GM12878 (cell line): ENCODE data around the gene MAGI1. TPM values are rescaled to one million over a fixed set of nuclear protein-coding genes. Genes with fewer than 3 reads are reported as not detected.
A peak's percentile ranks its signal among the peaks of the same experiment; 100 is the strongest.

Source experiments
- ATAC-seq: fragments of 200-7000 bp; cut with Tn5 transposase; 3 replicates; pipeline ENCODE4 v1.9.1; 2020; ENCODE audit warnings: mild to moderate bottlenecking, moderate library complexity
- BruUV-seq: library from RNA; stranded (reverse); fragments of 400-500 nt; replicated peaks from 2 replicates; lab custom pipeline; 2021; lab: Mats Ljungman, UMichigan
- CTCF ChIA-PET: fragments of 300-600 bp; sonication (Branson Sonifier 250); formaldehyde crosslinking; extraction: SDS; loops from one replicate; lab custom pipeline; 2021; ENCODE audit warnings: inconsistent platforms; lab: Yijun Ruan, JAX
- POLR2A ChIA-PET: fragments of 350-600 bp; formaldehyde crosslinking; extraction: SDS; loops from one replicate; lab custom pipeline; 2021; ENCODE audit warnings: inconsistent platforms; lab: Charles Lee
- RAD21 ChIA-PET: fragments of 300-600 bp; sonication (Branson Sonifier 250); formaldehyde crosslinking; loops from one replicate; lab custom pipeline; 2023; ENCODE audit warnings: antibody characterized with exemption; ENCODE audit not compliant: unreplicated experiment; lab: Charles Lee
- SMC1A ChIA-PET: fragments of 300-600 bp; sonication (Branson Sonifier 250); formaldehyde crosslinking; loops from one replicate; lab custom pipeline; 2023; ENCODE audit not compliant: unreplicated experiment, uncharacterized antibody; lab: Charles Lee
- DNase-seq: peaks from one replicate; pipeline ENCODE4 v3.0.0-alpha.2; 2011; ENCODE audit warnings: low read depth, low spot score
- FAIRE-seq: peaks from 3 replicates; lab custom pipeline; 2011; peaks lifted over from hg19 to GRCh38; lab: Jason Lieb, UNC
- H2AFZ ChIP-seq: 2 replicates; pipeline ENCODE4 v1.6.0; 2011; ENCODE audit warnings: low read depth, low read length, control low read depth; ENCODE audit not compliant: control insufficient read depth
- H3K27ac ChIP-seq: 2 replicates; pipeline ENCODE4 v1.5.1; 2011; ENCODE audit warnings: control low read depth; ENCODE audit not compliant: control insufficient read depth, insufficient read depth
- H3K27me3 ChIP-seq, 2 experiments: replicated peaks in 1 of 2; 2 replicates each; pipeline versions ENCODE4 v1.6.0 to v1.6.1; 2011; ENCODE audit warnings: low read length in 1 of 2; ENCODE audit not compliant: control insufficient read depth in 2 of 2, insufficient read depth in 2 of 2
- H3K36me3 ChIP-seq, 2 experiments: 2 replicates each; pipeline ENCODE4 v1.5.1; 2011; ENCODE audit warnings: low read length in 1 of 2; ENCODE audit not compliant: control insufficient read depth in 2 of 2, insufficient read depth in 2 of 2
- H3K4me1 ChIP-seq: 2 replicates; pipeline ENCODE4 v1.6.1; 2011; ENCODE audit warnings: mild to moderate bottlenecking, low read length, moderate library complexity, mixed read lengths; ENCODE audit not compliant: control insufficient read depth, insufficient read depth
- H3K4me2 ChIP-seq: 2 replicates; pipeline ENCODE4 v1.6.0; 2011; ENCODE audit warnings: control low read depth; ENCODE audit not compliant: control insufficient read depth, insufficient read depth
- H3K4me3 ChIP-seq: fragments of 200-600 bp; sonication (generic); 2 replicates; pipeline ENCODE4 v1.5.1; 2016
- H3K79me2 ChIP-seq: 2 replicates; pipeline ENCODE4 v1.6.0; 2011; ENCODE audit warnings: low read length; ENCODE audit not compliant: control insufficient read depth, insufficient read depth
- H3K9ac ChIP-seq: 2 replicates; pipeline ENCODE4 v1.8.0; 2011; ENCODE audit warnings: low read length, control low read depth, mixed read lengths; ENCODE audit not compliant: control insufficient read depth, insufficient read depth
- H3K9me3 ChIP-seq: replicated peaks from 3 replicates; pipeline ENCODE4 v1.5.1; 2011; ENCODE audit warnings: mild to moderate bottlenecking, low read length; ENCODE audit not compliant: control insufficient read depth, insufficient read depth
- H4K20me1 ChIP-seq: 2 replicates; pipeline ENCODE4 v1.6.0; 2011; ENCODE audit not compliant: control insufficient read depth, insufficient read depth
- BHLHE40 ChIP-seq, 2 experiments: fragments of 450-650 bp in 1 of 2; IDR thresholded peaks; 2 replicates each; pipeline ENCODE4 v1.6.1; 2011 to 2017; ENCODE audit warnings: low read depth in 2 of 2, borderline replicate concordance in 1 of 2, improper control_type of control experiment in 1 of 2, low read length in 1 of 2, mild to moderate bottlenecking in 1 of 2
- CHD2 ChIP-seq: IDR thresholded peaks from 2 replicates; pipeline ENCODE4 v1.6.1; 2011; ENCODE audit warnings: low read depth, low read length, improper control_type of control experiment, borderline replicate concordance
- HDAC2 ChIP-seq: fragments of 200-600 bp; sonication (generic); IDR thresholded peaks from 2 replicates; pipeline ENCODE4 v1.6.1; 2017
- IKZF2 ChIP-seq, 2 experiments: fragments of 450-650 bp; IDR thresholded peaks; 2 replicates each; pipeline ENCODE4 v1.6.1; 2017; ENCODE audit warnings: mild to moderate bottlenecking in 2 of 2, moderate library complexity in 2 of 2
- MTA3 ChIP-seq: IDR thresholded peaks from 2 replicates; pipeline ENCODE4 v1.6.1; 2012; ENCODE audit warnings: low read length, inconsistent platforms, borderline replicate concordance
- WRNIP1 ChIP-seq: IDR thresholded peaks from 2 replicates; pipeline ENCODE4 v1.6.1; 2011; ENCODE audit warnings: low read depth, low read length, improper control_type of control experiment, borderline replicate concordance
- WGBS: methylation state at CpG from one replicate; pipeline ENCODE4 v1.1.6; 2016; ENCODE audit warnings: low lambda C conversion rate; ENCODE audit not compliant: insufficient replicate concordance, insufficient coverage; ENCODE audit errors: missing lambda C conversion rate; 5-methylcytosine and 5-hydroxymethylcytosine counted together
- in situ Hi-C: fragments of 300-500 bp; cut with MboI; formaldehyde crosslinking; loops from 9 replicates; pipeline ENCODE4 v1.14.3; 2018; ENCODE audit warnings: mixed read lengths
- intact Hi-C: fragments of 100-400 bp; cut with micrococcal nuclease; formaldehyde crosslinking; loops from one replicate; pipeline ENCODE4 v1.14.2; 2022; ENCODE audit not compliant: unreplicated experiment
- polyA plus RNA-seq, 11 experiments: library from polyadenylated mRNA; depleted of rRNA in 4 of 11; unstranded in 6 of 11; stranded (reverse) in 5 of 11; fragments of >200 nt; fragmentation: Nextera tagmentation in 4 of 11; fragmentation: Illumina TruSeq in 1 of 11; extraction: Ambion mirVana in 4 of 11; extraction: Trizol in 1 of 11; gene quantifications; 1 replicate in 1 of 11; 2 replicates in 10 of 11; pipeline versions ENCODE4 v1.2.1 to v1.2.3, GENCODE V29; 2011 to 2016; ENCODE audit warnings: inconsistent platforms in 2 of 11, missing spikeins in 2 of 11, low read depth in 1 of 11
- total RNA-seq, 4 experiments: library from RNA; depleted of rRNA in 3 of 4; stranded (reverse); fragments of >200 nt in 3 of 4; fragmentation: Illumina TruSeq in 1 of 4; extraction: Trizol in 1 of 4; gene quantifications; 2 replicates each; pipeline versions ENCODE4 v1.2.1 to v1.2.3, GENCODE V29; 2013 to 2021
- TF ChIP-seq, protein P1 (sequence below): IDR thresholded peaks from 2 replicates; pipeline ENCODE4 v1.6.1; 2012; ENCODE audit warnings: improper control_type of control experiment, low read depth, low read length; ENCODE audit not compliant: insufficient replicate concordance
- TF ChIP-seq, protein P2 (sequence below): IDR thresholded peaks from 2 replicates; pipeline ENCODE4 v1.6.1; 2011; ENCODE audit warnings: mild to moderate bottlenecking, low read depth, low read length, moderate library complexity; ENCODE audit not compliant: insufficient replicate concordance
- TF ChIP-seq, protein P3 (sequence below): fragments of 450-650 bp; IDR thresholded peaks from 2 replicates; pipeline ENCODE4 v1.6.1; 2018; ENCODE audit warnings: borderline replicate concordance, mild to moderate bottlenecking; ENCODE audit not compliant: partially characterized antibody
- TF ChIP-seq, protein P4 (sequence below): fragments of 450-650 bp; IDR thresholded peaks from 2 replicates; pipeline ENCODE4 v1.6.1; 2017; ENCODE audit warnings: low read depth, mild to moderate bottlenecking, moderate library complexity

Gene MAGI1
- total and polyA plus RNA-seq, 10 of the 15 experiments (the other 5 are each of a cell fraction or from before 2014, with no cell fraction given) = 0.02 to 3.3 (median 0.29) TPM; not detected in 1

DNA sequence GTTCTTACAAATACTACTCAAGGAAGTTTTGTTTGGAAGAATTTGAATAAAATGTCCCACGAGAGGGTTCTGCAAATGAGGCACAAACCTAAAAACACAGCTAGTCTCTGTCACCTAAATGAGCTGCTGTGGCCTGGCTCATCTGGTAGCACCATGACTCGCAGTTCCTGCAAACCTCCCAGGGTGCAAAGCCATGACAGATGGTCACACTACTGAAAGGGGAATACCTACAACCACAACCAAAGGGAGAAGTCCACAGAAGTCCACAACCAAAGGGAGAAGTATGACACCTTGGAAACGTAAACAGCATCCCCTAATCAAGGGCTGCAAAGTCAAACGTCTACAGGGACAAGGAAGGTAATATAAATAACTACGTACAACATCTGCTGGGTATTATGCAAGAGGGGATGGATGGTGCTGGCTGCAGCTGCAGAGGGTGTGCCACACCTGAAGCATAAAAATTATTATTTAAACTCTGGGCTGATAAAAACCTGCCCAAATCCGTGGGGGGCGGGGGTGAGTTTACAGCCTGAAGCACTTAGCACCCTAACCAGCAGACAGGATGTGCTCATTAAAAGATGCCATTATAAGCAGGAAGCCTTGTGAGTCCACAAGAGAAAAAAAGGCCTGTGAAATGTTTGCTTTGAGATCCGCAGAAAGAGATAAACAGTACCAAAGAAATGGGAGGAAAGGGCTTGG lies 184.0 kb downstream of the MAGI1 start:
- H3K4me3 ChIP-seq = no peak overlapping the region
- in situ Hi-C loops (no loop called here), intact Hi-C loops (no loop called here)
- no TSS peak for BruUV-seq
- H3K4me1 ChIP-seq = no peaks in the 10 kb centered on the region
- peak; percentile 65 for ATAC-seq
- H3K9me3 ChIP-seq = no peaks in the 10 kb centered on the region
- H3K27ac ChIP-seq = no peak overlapping the region
- H3K36me3 ChIP-seq = no peaks in the 10 kb centered on the region
- FAIRE-seq = no peak
- H4K20me1 ChIP-seq = no peaks in the 10 kb centered on the region
- ChIA-PET RAD21 (no interaction called here), POLR2A (no interaction called here), SMC1A (no interaction called here), CTCF (no interaction called here)
- H3K9ac ChIP-seq = no peak overlapping the region
- 22% methylated on average over 8 of the region's 8 CpGs for WGBS
- H2AFZ ChIP-seq = no peak overlapping the region
- H3K79me2 ChIP-seq = no peaks in the 10 kb centered on the region
- H3K4me2 ChIP-seq = no peak overlapping the region
- H3K27me3 ChIP-seq = no peaks in the 10 kb centered on the region
- DNase-seq = no peak
- TF ChIP-seq IKZF2 (IDR thresholded peaks at IDR 0.05) (0 out of 4 replicates have a peak, but pooled peaks of 1 of the 2 experiments have one; percentile 13), WRNIP1 (no peak), CHD2 (no peak), MTA3 (no peak), BHLHE40 (IDR thresholded peaks at IDR 0.05; ENCODE audit: borderline replicate concordance in 1 of 2, low read depth in 2 of 2, low read length in 1 of 2) (no peak), HDAC2 (no peak)
- TF ChIP-seq, protein P1, sequence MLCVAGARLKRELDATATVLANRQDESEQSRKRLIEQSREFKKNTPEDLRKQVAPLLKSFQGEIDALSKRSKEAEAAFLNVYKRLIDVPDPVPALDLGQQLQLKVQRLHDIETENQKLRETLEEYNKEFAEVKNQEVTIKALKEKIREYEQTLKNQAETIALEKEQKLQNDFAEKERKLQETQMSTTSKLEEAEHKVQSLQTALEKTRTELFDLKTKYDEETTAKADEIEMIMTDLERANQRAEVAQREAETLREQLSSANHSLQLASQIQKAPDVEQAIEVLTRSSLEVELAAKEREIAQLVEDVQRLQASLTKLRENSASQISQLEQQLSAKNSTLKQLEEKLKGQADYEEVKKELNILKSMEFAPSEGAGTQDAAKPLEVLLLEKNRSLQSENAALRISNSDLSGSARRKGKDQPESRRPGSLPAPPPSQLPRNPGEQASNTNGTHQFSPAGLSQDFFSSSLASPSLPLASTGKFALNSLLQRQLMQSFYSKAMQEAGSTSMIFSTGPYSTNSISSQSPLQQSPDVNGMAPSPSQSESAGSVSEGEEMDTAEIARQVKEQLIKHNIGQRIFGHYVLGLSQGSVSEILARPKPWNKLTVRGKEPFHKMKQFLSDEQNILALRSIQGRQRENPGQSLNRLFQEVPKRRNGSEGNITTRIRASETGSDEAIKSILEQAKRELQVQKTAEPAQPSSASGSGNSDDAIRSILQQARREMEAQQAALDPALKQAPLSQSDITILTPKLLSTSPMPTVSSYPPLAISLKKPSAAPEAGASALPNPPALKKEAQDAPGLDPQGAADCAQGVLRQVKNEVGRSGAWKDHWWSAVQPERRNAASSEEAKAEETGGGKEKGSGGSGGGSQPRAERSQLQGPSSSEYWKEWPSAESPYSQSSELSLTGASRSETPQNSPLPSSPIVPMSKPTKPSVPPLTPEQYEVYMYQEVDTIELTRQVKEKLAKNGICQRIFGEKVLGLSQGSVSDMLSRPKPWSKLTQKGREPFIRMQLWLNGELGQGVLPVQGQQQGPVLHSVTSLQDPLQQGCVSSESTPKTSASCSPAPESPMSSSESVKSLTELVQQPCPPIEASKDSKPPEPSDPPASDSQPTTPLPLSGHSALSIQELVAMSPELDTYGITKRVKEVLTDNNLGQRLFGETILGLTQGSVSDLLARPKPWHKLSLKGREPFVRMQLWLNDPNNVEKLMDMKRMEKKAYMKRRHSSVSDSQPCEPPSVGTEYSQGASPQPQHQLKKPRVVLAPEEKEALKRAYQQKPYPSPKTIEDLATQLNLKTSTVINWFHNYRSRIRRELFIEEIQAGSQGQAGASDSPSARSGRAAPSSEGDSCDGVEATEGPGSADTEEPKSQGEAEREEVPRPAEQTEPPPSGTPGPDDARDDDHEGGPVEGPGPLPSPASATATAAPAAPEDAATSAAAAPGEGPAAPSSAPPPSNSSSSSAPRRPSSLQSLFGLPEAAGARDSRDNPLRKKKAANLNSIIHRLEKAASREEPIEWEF = no peak
- TF ChIP-seq, protein P2, sequence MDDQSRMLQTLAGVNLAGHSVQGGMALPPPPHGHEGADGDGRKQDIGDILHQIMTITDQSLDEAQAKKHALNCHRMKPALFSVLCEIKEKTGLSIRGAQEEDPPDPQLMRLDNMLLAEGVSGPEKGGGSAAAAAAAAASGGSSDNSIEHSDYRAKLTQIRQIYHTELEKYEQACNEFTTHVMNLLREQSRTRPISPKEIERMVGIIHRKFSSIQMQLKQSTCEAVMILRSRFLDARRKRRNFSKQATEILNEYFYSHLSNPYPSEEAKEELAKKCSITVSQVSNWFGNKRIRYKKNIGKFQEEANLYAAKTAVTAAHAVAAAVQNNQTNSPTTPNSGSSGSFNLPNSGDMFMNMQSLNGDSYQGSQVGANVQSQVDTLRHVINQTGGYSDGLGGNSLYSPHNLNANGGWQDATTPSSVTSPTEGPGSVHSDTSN = no peak
- TF ChIP-seq, protein P3, sequence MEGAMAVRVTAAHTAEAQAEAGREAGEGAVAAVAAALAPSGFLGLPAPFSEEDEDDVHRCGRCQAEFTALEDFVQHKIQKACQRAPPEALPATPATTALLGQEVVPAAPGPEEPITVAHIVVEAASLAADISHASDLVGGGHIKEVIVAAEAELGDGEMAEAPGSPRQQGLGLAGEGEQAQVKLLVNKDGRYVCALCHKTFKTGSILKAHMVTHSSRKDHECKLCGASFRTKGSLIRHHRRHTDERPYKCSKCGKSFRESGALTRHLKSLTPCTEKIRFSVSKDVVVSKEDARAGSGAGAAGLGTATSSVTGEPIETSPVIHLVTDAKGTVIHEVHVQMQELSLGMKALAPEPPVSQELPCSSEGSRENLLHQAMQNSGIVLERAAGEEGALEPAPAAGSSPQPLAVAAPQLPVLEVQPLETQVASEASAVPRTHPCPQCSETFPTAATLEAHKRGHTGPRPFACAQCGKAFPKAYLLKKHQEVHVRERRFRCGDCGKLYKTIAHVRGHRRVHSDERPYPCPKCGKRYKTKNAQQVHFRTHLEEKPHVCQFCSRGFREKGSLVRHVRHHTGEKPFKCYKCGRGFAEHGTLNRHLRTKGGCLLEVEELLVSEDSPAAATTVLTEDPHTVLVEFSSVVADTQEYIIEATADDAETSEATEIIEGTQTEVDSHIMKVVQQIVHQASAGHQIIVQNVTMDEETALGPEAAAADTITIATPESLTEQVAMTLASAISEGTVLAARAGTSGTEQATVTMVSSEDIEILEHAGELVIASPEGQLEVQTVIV = no peak
- TF ChIP-seq, protein P4, sequence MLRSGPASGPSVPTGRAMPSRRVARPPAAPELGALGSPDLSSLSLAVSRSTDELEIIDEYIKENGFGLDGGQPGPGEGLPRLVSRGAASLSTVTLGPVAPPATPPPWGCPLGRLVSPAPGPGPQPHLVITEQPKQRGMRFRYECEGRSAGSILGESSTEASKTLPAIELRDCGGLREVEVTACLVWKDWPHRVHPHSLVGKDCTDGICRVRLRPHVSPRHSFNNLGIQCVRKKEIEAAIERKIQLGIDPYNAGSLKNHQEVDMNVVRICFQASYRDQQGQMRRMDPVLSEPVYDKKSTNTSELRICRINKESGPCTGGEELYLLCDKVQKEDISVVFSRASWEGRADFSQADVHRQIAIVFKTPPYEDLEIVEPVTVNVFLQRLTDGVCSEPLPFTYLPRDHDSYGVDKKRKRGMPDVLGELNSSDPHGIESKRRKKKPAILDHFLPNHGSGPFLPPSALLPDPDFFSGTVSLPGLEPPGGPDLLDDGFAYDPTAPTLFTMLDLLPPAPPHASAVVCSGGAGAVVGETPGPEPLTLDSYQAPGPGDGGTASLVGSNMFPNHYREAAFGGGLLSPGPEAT = no peak
